Smooth muscle cell (in vitro differentiated cells): ENCODE measurements around the gene PEX5L. TPM values are rescaled to one million over a fixed set of nuclear protein-coding genes. Genes with fewer than 3 reads are reported as not detected.

Experiments used
- DNase-seq: peaks from one replicate; lab custom pipeline; 2025; ENCODE audit not compliant: unreplicated experiment; lab: John Stamatoyannopoulos, UW
- H2AFZ ChIP-seq: fragments of 200-600 bp; sonication (generic); 2 replicates; pipeline ENCODE4 v1.6.0; 2016; ENCODE audit warnings: antibody characterized with exemption, low read depth, mild to moderate bottlenecking
- H3F3A ChIP-seq: fragments of 200-600 bp; sonication (generic); 2 replicates; pipeline ENCODE4 v1.6.0; 2017; ENCODE audit warnings: antibody characterized with exemption, low read depth
- H3K27ac ChIP-seq: fragments of 200-600 bp; sonication (generic); 2 replicates; pipeline ENCODE4 v1.5.1; 2016; ENCODE audit warnings: low read depth, mild to moderate bottlenecking
- H3K27me3 ChIP-seq: fragments of 200-600 bp; sonication (generic); 2 replicates; pipeline ENCODE4 v1.6.1; 2016; ENCODE audit warnings: low read depth, mild to moderate bottlenecking
- H3K36me3 ChIP-seq: fragments of 200-600 bp; sonication (generic); 2 replicates; pipeline ENCODE4 v1.5.1; 2016; ENCODE audit warnings: low read depth
- H3K4me1 ChIP-seq: fragments of 200-600 bp; sonication (generic); 2 replicates; pipeline ENCODE4 v1.5.1; 2016; ENCODE audit warnings: low read depth
- H3K4me2 ChIP-seq: fragments of 200-600 bp; sonication (generic); 2 replicates; pipeline ENCODE4 v1.6.0; 2016; ENCODE audit warnings: mild to moderate bottlenecking
- H3K4me3 ChIP-seq: fragments of 200-600 bp; sonication (generic); 2 replicates; pipeline ENCODE4 v1.5.1; 2016; ENCODE audit warnings: mild to moderate bottlenecking
- H3K79me2 ChIP-seq: fragments of 200-600 bp; sonication (generic); 2 replicates; pipeline ENCODE4 v1.6.0; 2016; ENCODE audit warnings: low read depth, mild to moderate bottlenecking
- H3K9ac ChIP-seq: fragments of 200-600 bp; sonication (generic); 2 replicates; pipeline ENCODE4 v1.6.0; 2016; ENCODE audit warnings: low read depth
- H3K9me3 ChIP-seq: fragments of 200-600 bp; sonication (generic); replicated peaks from 2 replicates; pipeline ENCODE4 v1.5.1; 2016; ENCODE audit warnings: low read depth
- H4K20me1 ChIP-seq: fragments of 200-600 bp; sonication (generic); 2 replicates; pipeline ENCODE4 v1.6.0; 2016; ENCODE audit warnings: low read depth
- WGBS: methylation state at CpG from one replicate; pipeline ENCODE4 v1.1.7; 2016; ENCODE audit warnings: low lambda C conversion rate; 5-methylcytosine and 5-hydroxymethylcytosine counted together
- polyA plus RNA-seq: library from polyadenylated mRNA; unstranded; fragments of >200 nt; fragmentation: Nextera tagmentation; extraction: Ambion mirVana; gene quantifications from 2 replicates; pipeline ENCODE4 v1.2.1, GENCODE V29; 2016
- total RNA-seq: library from RNA; depleted of rRNA; stranded (reverse); fragments of >200 nt; gene quantifications from 2 replicates; pipeline ENCODE4 v1.2.3, GENCODE V29; 2014
- TF ChIP-seq, protein P1 (sequence below): fragments of 200-600 bp; sonication (generic); IDR thresholded peaks from 2 replicates; pipeline ENCODE4 v1.5.1; 2017; ENCODE audit warnings: borderline replicate concordance, mild to moderate bottlenecking, antibody characterized with exemption; ENCODE audit not compliant: insufficient read depth, poor library complexity, severe bottlenecking

Gene PEX5L
- total and polyA plus RNA-seq, 2 experiments from 2014 or later: not detected

DNA sequence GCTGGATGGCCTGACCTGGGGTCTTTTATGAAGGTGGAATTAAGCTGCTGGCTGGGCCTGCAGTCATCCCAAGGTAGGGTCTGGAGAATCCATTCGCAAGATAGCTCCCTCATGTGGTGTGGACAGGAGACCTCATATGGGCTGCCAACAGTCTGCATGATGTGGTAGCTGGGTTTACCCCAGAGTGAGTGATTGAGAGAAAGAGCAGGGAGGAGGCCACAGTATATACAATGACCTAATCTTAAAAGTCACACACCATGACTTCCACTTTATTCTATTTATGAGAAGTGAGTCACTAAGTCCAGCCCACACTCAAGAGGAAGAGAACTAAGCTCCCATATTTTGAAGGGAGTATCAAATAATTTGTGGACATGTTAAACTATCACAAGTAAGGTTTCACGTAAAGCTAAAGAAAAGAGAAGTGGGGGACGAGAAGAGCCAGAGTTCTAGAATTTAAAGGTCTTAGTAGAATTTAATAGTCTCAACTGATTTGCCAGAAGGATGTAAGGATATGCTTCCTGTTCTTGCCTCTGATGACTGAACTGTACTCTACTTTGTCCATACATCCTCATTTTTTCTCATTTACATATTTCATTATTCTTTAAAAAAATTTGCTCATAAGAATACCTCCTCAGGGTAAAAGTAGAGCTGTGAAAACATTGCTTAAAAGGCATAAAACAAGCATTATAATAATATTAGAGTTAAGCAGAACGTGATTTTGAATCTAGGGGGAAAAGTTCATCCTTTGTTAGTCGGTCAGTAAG is 184.4 kb downstream of the PEX5L start:
- H3K4me3 ChIP-seq: no peak overlapping the region
- H3K9ac ChIP-seq: no peak overlapping the region
- H3K79me2 ChIP-seq: no peaks in the 10 kb centered on the region
- no peaks in the 10 kb centered on the region for H3K9me3 ChIP-seq
- H2AFZ ChIP-seq: no peak overlapping the region
- peak overlapping the region; percentile 32 for H3K4me2 ChIP-seq
- H3K4me1 ChIP-seq: no peaks in the 10 kb centered on the region
- peaks cover 5% of the 10 kb centered on the region for H3F3A ChIP-seq
- WGBS: 49% methylated on average over 5 of the region's 5 CpGs
- no peaks in the 10 kb centered on the region for H3K27me3 ChIP-seq
- no peaks in the 10 kb centered on the region for H3K36me3 ChIP-seq
- H4K20me1 ChIP-seq: no peaks in the 10 kb centered on the region
- no peak for DNase-seq
- H3K27ac ChIP-seq: peak overlapping the region; percentile 48
- TF ChIP-seq, protein P1, sequence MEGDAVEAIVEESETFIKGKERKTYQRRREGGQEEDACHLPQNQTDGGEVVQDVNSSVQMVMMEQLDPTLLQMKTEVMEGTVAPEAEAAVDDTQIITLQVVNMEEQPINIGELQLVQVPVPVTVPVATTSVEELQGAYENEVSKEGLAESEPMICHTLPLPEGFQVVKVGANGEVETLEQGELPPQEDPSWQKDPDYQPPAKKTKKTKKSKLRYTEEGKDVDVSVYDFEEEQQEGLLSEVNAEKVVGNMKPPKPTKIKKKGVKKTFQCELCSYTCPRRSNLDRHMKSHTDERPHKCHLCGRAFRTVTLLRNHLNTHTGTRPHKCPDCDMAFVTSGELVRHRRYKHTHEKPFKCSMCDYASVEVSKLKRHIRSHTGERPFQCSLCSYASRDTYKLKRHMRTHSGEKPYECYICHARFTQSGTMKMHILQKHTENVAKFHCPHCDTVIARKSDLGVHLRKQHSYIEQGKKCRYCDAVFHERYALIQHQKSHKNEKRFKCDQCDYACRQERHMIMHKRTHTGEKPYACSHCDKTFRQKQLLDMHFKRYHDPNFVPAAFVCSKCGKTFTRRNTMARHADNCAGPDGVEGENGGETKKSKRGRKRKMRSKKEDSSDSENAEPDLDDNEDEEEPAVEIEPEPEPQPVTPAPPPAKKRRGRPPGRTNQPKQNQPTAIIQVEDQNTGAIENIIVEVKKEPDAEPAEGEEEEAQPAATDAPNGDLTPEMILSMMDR: no peak

DNA sequence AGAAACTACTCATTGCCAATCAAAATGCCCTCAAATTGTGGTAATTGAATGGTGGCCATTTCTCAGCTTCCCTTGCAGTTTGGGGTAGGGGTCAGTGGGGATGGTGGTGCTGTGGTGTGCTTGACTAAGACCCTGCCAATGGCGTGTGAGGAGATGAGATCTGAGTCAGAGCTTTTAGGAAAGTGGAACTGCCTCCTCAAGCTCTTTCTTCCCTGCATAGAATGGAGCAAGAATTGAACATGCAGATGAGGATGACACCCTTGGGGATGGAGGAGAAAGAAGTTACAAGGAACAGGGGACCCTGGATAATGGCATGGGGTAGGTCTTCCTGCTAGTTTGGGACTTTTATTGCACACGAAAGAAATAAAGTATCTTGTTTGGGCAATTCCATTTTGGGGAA is 188.0 kb downstream of the PEX5L start:
- H3K9ac ChIP-seq: no peak overlapping the region
- no peaks in the 10 kb centered on the region for H3K4me1 ChIP-seq
- no peaks in the 10 kb centered on the region for H3K79me2 ChIP-seq
- no peak for DNase-seq
- H3K4me3 ChIP-seq: no peak overlapping the region
- peaks cover 5% of the 10 kb centered on the region for H3F3A ChIP-seq
- H3K27me3 ChIP-seq: no peaks in the 10 kb centered on the region
- H3K4me2 ChIP-seq: no peak overlapping the region
- TF ChIP-seq, protein P1: no peak
- H3K27ac ChIP-seq: no peak overlapping the region
- WGBS: 95% methylated on average over 2 of the region's 2 CpGs
- H2AFZ ChIP-seq: no peak overlapping the region
- no peaks in the 10 kb centered on the region for H3K9me3 ChIP-seq
- no peaks in the 10 kb centered on the region for H3K36me3 ChIP-seq
- H4K20me1 ChIP-seq: no peaks in the 10 kb centered on the region

DNA sequence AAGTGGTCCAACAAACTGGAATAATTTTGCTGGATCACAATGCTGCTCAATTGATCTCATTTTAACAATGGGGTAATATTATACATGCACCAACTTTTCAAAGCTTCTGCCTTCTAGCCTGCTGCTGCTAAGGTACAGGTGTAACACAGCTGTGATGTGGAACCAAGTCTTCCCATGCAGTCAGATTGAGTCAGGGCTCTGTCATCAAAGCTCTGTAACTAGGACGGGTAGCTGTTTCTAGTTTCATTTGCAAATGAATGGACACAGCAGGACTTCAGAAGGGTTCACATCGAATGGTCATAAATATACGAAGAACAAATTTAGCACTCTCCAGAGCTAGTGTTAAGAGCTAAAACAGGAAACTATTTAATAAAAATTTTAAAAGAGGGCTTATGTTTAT is 194.7 kb downstream of the PEX5L start:
- H3K4me3 ChIP-seq: no peak overlapping the region

More for the DNA sequence above, 194.7 kb downstream of the PEX5L start:
- no peak for DNase-seq
- H3K9me3 ChIP-seq: no peaks in the 10 kb centered on the region
- no peaks in the 10 kb centered on the region for H3K36me3 ChIP-seq
- no peak overlapping the region for H3K9ac ChIP-seq
- no peaks in the 10 kb centered on the region for H3K79me2 ChIP-seq
- no peaks in the 10 kb centered on the region for H4K20me1 ChIP-seq
- H3K27ac ChIP-seq: no peak overlapping the region
- no peaks in the 10 kb centered on the region for H3F3A ChIP-seq
- TF ChIP-seq, protein P1: no peak
- peaks cover 4% of the 10 kb centered on the region for H3K27me3 ChIP-seq
- no peaks in the 10 kb centered on the region for H3K4me1 ChIP-seq
- 48% methylated on average over 3 of the region's 3 CpGs for WGBS
- H3K4me2 ChIP-seq: no peak overlapping the region
- H2AFZ ChIP-seq: no peak overlapping the region
